ENCODE results near the gene MAN1C1.
"Not testable (repeated sequence)": the region's sequence is repeated elsewhere in the genome, so short reads cannot be mapped to it uniquely, and the experiment has no call there.

The MAN1C1 gene

GRCh38 chr1:25593861-25594260 is 22.7 kb upstream of the MAN1C1 start:
- TF ChIP-seq, protein P1, sequence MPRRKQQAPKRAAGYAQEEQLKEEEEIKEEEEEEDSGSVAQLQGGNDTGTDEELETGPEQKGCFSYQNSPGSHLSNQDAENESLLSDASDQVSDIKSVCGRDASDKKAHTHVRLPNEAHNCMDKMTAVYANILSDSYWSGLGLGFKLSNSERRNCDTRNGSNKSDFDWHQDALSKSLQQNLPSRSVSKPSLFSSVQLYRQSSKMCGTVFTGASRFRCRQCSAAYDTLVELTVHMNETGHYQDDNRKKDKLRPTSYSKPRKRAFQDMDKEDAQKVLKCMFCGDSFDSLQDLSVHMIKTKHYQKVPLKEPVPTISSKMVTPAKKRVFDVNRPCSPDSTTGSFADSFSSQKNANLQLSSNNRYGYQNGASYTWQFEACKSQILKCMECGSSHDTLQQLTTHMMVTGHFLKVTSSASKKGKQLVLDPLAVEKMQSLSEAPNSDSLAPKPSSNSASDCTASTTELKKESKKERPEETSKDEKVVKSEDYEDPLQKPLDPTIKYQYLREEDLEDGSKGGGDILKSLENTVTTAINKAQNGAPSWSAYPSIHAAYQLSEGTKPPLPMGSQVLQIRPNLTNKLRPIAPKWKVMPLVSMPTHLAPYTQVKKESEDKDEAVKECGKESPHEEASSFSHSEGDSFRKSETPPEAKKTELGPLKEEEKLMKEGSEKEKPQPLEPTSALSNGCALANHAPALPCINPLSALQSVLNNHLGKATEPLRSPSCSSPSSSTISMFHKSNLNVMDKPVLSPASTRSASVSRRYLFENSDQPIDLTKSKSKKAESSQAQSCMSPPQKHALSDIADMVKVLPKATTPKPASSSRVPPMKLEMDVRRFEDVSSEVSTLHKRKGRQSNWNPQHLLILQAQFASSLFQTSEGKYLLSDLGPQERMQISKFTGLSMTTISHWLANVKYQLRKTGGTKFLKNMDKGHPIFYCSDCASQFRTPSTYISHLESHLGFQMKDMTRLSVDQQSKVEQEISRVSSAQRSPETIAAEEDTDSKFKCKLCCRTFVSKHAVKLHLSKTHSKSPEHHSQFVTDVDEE (CRISPR knock-in tag; IDR thresholded peaks at IDR 0.05): no peak
- TF ChIP-seq, protein P2, sequence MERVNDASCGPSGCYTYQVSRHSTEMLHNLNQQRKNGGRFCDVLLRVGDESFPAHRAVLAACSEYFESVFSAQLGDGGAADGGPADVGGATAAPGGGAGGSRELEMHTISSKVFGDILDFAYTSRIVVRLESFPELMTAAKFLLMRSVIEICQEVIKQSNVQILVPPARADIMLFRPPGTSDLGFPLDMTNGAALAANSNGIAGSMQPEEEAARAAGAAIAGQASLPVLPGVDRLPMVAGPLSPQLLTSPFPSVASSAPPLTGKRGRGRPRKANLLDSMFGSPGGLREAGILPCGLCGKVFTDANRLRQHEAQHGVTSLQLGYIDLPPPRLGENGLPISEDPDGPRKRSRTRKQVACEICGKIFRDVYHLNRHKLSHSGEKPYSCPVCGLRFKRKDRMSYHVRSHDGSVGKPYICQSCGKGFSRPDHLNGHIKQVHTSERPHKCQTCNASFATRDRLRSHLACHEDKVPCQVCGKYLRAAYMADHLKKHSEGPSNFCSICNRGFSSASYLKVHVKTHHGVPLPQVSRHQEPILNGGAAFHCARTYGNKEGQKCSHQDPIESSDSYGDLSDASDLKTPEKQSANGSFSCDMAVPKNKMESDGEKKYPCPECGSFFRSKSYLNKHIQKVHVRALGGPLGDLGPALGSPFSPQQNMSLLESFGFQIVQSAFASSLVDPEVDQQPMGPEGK (CRISPR knock-in tag; IDR thresholded peaks at IDR 0.05; ENCODE audit: borderline replicate concordance): no peak
- TF ChIP-seq ZFP30 (CRISPR knock-in tag; IDR thresholded peaks at IDR 0.05) (no peak), BACH2 (CRISPR knock-in tag; IDR thresholded peaks at IDR 0.05; ENCODE audit: borderline replicate concordance) (no peak), PPARA (CRISPR knock-in tag; IDR thresholded peaks at IDR 0.05; ENCODE audit: borderline replicate concordance) (no peak), ARNTL (CRISPR knock-in tag; IDR thresholded peaks at IDR 0.05; ENCODE audit: borderline replicate concordance, low read depth) (no peak), CREB5 (CRISPR knock-in tag; IDR thresholded peaks at IDR 0.05; ENCODE audit: low read depth) (no peak), TOX (CRISPR knock-in tag; IDR thresholded peaks at IDR 0.05; ENCODE audit: borderline replicate concordance) (no peak), RARB (CRISPR knock-in tag; IDR thresholded peaks at IDR 0.05) (no peak), CSDC2 (CRISPR knock-in tag; IDR thresholded peaks at IDR 0.05) (no peak), TCF4 (CRISPR knock-in tag; IDR thresholded peaks at IDR 0.05; ENCODE audit: borderline replicate concordance) (no peak), GLIS3 (CRISPR knock-in tag; IDR thresholded peaks at IDR 0.05) (no peak), OSR1 (CRISPR knock-in tag; IDR thresholded peaks at IDR 0.05) (no peak), ZNF565 (CRISPR knock-in tag; conservative IDR thresholded peaks at IDR 0.05; ENCODE audit: low read depth) (no peak), ZNF70 (CRISPR knock-in tag; IDR thresholded peaks at IDR 0.05) (no peak), ZNF8 (CRISPR knock-in tag; IDR thresholded peaks at IDR 0.05) (no peak), ZFP3 (CRISPR knock-in tag; IDR thresholded peaks at IDR 0.05) (no peak)
- TF ChIP-seq, protein P3, sequence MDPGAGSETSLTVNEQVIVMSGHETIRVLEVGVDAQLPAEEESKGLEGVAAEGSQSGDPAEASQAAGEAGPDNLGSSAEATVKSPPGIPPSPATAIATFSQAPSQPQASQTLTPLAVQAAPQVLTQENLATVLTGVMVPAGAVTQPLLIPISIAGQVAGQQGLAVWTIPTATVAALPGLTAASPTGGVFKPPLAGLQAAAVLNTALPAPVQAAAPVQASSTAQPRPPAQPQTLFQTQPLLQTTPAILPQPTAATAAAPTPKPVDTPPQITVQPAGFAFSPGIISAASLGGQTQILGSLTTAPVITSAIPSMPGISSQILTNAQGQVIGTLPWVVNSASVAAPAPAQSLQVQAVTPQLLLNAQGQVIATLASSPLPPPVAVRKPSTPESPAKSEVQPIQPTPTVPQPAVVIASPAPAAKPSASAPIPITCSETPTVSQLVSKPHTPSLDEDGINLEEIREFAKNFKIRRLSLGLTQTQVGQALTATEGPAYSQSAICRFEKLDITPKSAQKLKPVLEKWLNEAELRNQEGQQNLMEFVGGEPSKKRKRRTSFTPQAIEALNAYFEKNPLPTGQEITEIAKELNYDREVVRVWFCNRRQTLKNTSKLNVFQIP (CRISPR knock-in tag; IDR thresholded peaks at IDR 0.05; ENCODE audit: borderline replicate concordance, low read depth): no peak
- no peak for ATAC-seq

GRCh38 chr1:25594971-25595370 is 21.6 kb upstream of the MAN1C1 start:
- ATAC-seq: no peak
- no peak for TF ChIP-seq GLIS3 (CRISPR knock-in tag; IDR thresholded peaks at IDR 0.05)
- no peak for TF ChIP-seq ZNF8 (CRISPR knock-in tag; IDR thresholded peaks at IDR 0.05)
- no peak for TF ChIP-seq RARB (CRISPR knock-in tag; IDR thresholded peaks at IDR 0.05)
- TF ChIP-seq SNAI2 (CRISPR knock-in tag; IDR thresholded peaks at IDR 0.05): no peak
- TF ChIP-seq CREB5 (CRISPR knock-in tag; IDR thresholded peaks at IDR 0.05; ENCODE audit: low read depth): no peak
- no peak for TF ChIP-seq ARNTL (CRISPR knock-in tag; IDR thresholded peaks at IDR 0.05; ENCODE audit: borderline replicate concordance, low read depth)
- no peak for TF ChIP-seq OSR1 (CRISPR knock-in tag; IDR thresholded peaks at IDR 0.05)

DNA sequence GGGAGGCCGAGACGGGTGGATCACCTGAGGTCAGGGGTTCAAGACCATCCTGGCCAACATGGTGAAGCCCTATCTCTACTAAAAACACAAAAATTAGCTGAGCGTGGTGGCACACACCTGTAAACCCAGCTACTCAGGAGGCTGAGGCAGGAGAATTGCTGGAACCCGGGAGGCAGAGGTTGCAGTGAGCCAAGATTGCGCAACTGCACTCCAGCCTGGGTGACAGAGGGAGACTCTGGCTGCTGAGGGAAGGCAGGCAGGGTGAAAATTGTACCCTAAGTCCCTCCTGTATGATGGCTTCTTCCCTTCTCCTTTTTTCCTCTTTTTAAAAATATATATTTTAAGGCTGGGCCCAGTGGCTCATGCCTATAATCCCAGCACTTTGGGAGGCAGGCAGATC is 19.9 kb upstream of the MAN1C1 start:
- ATAC-seq: not testable (repeated sequence)

DNA sequence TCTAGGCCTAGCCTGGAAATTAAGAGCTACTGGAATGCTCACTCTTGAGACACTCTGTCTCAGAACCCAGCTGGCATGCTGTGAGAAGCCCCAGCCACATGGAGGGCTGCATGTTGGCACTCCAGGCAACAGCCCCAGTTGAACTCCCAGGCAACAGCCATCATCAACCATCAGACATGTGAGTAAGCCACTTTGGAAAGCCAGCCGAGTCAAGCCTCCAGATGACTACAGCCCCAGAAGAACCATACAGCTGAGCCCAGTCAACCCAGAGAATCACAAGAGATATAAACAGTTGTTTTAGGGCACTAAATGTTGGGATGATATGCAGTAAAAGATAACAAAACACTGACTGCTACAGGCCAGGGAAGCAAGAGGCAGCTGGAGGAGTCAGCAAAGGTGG is 17.7 kb upstream of the MAN1C1 start:
- no peak for ATAC-seq
- no peak for TF ChIP-seq GLIS3 (CRISPR knock-in tag; IDR thresholded peaks at IDR 0.05)
- TF ChIP-seq, protein P2 (CRISPR knock-in tag; IDR thresholded peaks at IDR 0.05; ENCODE audit: borderline replicate concordance): no peak
- TF ChIP-seq ZFP30 (CRISPR knock-in tag; IDR thresholded peaks at IDR 0.05): no peak
- no peak for TF ChIP-seq TCF4 (CRISPR knock-in tag; IDR thresholded peaks at IDR 0.05; ENCODE audit: borderline replicate concordance)
- TF ChIP-seq OSR1 (CRISPR knock-in tag; IDR thresholded peaks at IDR 0.05): no peak
- TF ChIP-seq CSDC2 (CRISPR knock-in tag; IDR thresholded peaks at IDR 0.05): no peak
- TF ChIP-seq ESRRG (CRISPR knock-in tag; IDR thresholded peaks at IDR 0.05): no peak
- TF ChIP-seq ZC3H10 (CRISPR knock-in tag; IDR thresholded peaks at IDR 0.05): no peak
- TF ChIP-seq, protein P1 (CRISPR knock-in tag; IDR thresholded peaks at IDR 0.05): no peak

Data from SK-N-SH treated with all-trans-retinoic acid at 6 μM for 48 hours (cell line).